Stimulated activated CD4-positive, alpha-beta T cell treated with anti-CD3 and anti-CD28 coated beads, Interleukin-4, amount 100 ng/mL, for 4 hours (primary cell): ENCODE data around the gene KRTAP10-10.
"Not testable (repeated sequence)": the region's sequence is repeated elsewhere in the genome, so short reads cannot be mapped to it uniquely, and the experiment has no call there.

ENCODE experiments used
- DNase-seq, 2 experiments: peaks; one replicate each; pipeline ENCODE4 v3.0.0-alpha.2; 2020

The KRTAP10-10 gene

DNA sequence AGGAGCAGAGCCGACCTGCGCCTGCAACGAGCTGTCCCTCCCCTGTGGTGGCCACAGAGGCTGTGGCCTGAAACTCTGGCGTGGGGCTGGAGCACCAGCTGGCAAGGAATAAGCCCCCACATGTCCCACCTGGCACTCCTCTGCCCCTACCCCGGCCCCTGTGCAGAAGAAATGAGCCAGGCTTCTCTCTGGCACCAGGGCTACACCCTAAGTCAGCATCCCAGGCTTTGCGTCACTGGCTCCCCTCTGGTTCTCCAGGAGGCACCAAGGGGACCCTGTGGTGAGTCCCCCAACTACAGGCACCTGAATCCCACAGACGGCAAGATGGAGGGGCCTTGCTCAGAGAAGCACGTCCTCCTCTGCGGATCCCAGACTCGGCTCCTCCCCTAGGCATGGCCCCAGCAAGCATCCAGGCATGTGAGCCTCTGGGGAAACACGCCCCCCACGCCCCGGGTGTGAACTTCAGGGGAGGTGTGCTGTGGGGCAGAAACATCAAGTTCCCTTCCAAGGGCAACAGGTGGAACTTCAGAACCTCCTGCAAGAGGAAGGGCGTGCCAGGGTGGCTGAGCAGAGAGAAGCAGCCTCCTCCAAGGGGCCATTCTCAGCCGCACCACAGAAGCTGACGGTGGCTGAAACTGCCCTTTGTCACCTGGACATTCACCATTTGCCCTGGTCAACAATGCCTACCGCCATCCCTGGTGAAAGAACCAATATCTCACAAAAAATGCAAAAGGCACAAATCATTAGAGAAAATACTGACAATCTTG, 33.9 kb upstream of the KRTAP10-10 start:
- DNase-seq = no peak

DNA sequence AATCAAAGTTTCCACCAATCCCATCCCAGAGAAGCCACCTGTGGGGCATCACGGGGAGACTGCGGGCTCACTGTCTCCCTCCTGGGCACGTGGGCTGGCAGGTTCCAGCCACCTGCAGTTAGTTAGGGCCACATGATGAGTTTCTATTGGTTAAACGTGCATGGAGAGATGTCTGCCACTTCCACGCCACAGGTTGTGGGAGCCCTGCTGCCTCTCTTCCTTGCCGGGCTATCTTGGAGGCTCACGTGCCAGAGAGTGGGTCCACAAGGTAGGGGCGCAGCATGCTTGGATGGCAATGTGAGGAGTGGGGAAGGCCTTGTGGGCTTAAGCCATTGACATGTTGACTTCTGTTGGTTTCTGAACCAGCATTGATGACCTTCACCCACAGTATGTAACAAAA, 33.2 kb upstream of the KRTAP10-10 start:
- no peak for DNase-seq

DNA sequence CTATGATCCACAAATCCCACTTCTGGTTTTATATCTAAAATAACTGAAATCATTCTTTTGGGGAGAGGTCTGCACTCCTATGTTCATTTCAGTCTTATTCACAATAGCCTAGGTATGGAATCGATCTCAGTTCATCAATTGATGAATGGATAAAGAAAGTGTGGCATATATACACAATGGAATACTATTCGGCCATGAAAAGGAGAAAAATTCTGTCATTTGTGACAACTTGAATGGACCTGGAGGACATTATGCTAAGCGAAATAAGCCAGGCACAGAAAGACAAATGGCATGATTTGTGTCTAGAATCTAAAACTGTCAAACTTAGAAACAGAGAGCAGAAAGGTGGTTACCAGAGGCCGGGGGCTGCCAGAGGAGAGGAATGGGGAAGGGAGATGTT, 30.7 kb upstream of the KRTAP10-10 start:
- no peak for DNase-seq

DNA sequence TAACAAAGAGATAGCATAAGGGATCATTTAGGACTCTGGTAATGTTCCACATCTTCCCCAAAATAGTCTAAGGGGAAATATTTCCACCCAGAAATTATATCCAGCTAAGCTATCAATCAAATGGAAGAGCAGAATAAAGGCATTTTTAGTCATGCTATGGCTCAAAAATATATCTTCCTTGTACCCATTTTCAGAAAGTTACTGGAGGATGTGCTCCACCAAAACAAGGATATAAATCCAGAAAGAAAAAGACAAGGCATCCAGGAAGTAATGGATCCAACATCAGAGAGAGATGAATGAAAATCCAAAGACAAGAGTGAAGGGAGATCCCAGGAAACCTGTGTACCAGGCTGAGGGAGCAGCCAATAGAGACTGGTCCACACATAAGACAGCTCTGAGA, 28.0 kb upstream of the KRTAP10-10 start:
- DNase-seq = no peak

GRCh38 chr21:44610157-44610843, 26.9 kb upstream of the KRTAP10-10 start:
- not testable (repeated sequence) for DNase-seq

DNA sequence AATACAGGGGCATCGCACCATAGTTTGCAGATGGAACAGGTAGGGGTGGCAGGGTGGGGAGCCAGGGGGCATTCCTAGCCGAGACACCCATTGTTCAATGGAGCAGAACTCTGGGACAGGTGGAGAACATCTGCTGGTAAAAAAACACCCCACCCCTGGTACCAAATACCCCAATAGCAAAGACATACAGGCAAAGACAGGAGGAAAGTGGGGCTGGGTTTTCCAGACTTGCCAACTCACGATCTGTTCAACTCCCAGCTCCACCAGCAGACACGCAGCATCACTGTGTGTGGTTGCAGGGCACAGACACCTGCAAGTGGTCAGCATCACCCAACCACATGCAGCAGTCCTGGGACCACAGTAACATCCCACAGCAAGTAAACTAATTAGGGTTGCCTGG, 25.6 kb upstream of the KRTAP10-10 start:
- DNase-seq = no peak

DNA sequence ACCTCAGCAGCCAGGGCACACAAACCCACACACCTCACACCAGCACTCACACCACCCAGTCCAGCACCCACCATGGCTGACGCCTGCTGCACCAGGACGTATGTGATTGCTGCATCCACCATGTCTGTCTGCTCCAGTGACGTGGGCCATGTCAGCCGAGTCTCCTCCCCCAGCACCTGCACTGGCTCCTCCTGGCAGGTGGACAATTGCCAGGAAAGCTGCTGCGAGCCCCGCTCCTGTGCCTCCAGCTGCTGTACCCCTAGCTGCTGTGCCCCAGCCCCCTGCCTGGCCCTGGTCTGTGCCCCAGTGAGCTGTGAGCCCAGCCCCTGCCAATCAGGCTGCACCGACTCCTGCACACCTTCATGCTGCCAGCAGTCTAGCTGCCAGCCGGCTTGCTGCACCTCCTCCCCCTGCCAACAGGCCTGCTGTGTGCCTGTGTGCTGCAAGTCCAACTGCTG, 25.1 kb upstream of the KRTAP10-10 start, which contains the start of gene KRTAP10-8:
TSS of gene KRTAP10-8 (plus strand) at position 51 of the 458 bp plus-strand sequence. CDS start at position 73, 22 bp downstream.
- DNase-seq = no peak

- no peak for DNase-seq
Observed at GRCh38 chr21:44612669-44613229, 24.4 kb upstream of the KRTAP10-10 start.

- no peak for DNase-seq
Observed at GRCh38 chr21:44613386-44614155, 23.6 kb upstream of the KRTAP10-10 start.

DNA sequence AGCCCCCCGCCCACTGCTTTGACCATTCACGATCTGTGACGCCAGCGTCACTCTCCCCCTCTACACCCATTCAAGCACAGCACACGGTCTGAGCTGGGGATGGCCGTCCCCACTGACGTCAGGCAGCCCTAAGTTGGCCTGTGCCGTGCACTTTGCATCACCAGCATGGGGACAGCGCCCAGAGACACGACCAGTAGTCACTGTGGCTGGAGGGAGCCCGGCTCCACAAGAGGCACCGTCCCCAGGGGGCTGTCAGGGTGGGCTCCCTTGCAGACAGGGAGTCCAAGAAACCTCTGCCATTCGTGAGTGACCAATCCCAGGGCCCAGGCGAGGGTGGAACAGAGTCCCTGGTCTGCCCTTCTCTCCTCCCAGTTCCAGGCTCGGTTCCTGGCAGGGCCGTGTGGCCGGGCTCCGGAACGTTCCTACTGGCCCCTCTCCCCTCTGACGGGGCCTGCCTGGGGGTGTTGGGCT, 23.0 kb upstream of the KRTAP10-10 start:
- no peak for DNase-seq

DNA sequence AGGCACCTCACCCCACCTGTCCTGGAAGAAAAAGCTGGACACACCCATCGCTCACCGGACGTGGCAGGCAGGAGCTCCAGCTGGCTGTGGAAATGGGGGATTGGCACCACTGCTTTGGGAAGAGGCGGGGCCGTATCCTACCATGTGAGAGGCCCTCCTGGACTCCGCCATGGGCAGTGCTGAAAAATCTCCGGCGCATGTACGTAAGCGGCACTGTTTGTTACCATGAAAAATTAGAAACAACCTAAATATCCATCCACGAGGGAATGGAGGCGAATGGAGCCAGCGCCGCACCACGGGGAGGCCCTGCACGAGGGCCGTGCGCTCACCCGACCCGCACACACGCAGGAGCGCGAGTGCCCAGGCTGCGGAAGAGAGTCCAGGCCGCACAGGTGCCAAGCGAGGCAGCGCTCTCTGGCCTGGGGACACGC, 22.2 kb upstream of the KRTAP10-10 start:
- no peak for DNase-seq

- no peak for DNase-seq
Observed at GRCh38 chr21:44615466-44615865, 21.7 kb upstream of the KRTAP10-10 start.

- no peak for DNase-seq
Observed at GRCh38 chr21:44615911-44616590, 21.1 kb upstream of the KRTAP10-10 start.

DNA sequence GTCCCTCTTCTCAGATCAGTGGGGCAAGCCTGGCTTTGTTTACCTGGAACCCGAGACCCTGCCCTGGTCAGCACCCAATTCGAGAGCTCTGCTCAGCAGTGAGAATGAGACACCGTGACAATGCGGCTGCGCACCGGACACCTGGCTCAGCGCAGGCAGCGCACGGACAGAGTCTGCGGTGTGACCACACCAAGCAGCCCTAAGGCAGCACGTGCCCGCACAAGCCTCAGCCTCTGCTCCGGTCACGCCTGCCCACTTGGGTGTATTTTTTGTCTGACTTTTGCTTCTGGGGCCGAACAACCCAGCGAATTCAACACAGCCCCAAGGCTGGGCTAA, 20.6 kb upstream of the KRTAP10-10 start:
- DNase-seq = no peak

DNA sequence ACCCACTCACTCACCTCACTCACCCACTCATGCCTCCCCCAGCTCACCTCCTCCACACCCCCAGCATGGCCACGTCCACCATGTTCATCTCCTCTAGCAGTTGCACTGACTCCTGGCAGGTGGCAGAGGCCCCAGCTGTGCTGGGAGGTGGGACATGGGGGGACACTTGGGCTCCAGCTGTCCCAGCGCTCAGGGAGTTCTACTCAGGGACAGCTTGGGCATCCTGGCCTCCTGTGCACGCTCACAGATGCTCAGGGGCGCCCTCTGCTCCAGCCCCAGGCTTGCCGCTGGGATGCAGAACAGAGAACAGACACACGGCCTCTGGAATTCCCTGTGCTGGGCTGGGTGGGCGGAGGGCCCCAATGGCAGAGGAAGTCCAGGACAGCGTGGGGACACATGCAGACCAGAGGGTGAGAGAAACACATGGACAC, 20.1 kb upstream of the KRTAP10-10 start:
- DNase-seq = no peak

DNA sequence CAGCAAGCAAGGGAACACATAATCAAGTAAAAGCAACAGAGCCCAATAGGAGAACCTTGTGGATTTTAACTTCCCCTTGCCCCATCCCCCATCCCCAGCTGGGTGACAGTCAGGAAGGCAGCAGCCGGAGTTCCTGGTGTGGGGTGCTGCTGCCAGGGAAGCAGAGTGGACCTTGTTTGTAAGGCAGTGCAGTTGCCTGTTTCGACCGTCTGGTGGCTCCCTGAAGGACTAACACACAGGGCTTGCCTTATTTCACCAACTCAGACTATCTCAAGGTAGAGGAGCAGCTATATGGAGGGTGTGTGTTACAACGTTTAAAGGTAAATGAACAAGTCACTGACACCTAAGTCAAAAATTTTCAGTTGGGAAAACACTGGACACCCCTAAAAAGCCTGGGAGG, 18.7 kb upstream of the KRTAP10-10 start:
- no peak for DNase-seq

- DNase-seq = peak; percentile 34 to 68
Observed at GRCh38 chr21:44618909-44619308, 18.2 kb upstream of the KRTAP10-10 start.

- no peak for DNase-seq
Observed at GRCh38 chr21:44619886-44620285, 17.3 kb upstream of the KRTAP10-10 start.

GRCh38 chr21:44623575-44623974, 13.6 kb upstream of the KRTAP10-10 start:
- DNase-seq = no peak

- no peak for DNase-seq
Observed at GRCh38 chr21:44625756-44626155, 11.4 kb upstream of the KRTAP10-10 start.

DNA sequence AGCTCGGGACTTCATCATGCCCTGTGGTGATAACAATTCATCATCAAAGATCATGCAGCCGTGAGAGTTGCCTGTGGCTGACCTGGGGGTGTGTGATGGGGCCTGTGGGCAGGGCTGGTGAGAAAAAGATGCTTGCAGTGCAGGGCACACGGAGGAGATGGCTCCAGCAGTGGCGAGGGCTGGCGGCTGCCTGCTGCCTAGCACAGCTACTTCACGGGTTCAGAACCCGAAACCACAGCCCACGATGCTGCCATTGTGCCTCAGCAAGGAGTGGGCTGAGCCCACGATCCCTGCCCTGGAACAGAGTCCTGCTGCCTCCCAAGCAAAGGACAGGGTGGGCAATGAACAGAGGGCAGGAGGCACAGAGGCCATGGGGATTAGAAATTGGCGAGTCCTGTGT, 10.9 kb upstream of the KRTAP10-10 start:
- no peak for DNase-seq

- DNase-seq = no peak
Observed at GRCh38 chr21:44626673-44627143, 10.4 kb upstream of the KRTAP10-10 start, which contains the start of gene KRTAP10-9. Gene KRTAP10-9, plus strand, starts transcription at chr21:44627093. Its CDS starts 79 bp downstream, at chr21:44627172.
